Measurements from ENCODE around the gene TRIM24.

The TRIM24 gene

DNA sequence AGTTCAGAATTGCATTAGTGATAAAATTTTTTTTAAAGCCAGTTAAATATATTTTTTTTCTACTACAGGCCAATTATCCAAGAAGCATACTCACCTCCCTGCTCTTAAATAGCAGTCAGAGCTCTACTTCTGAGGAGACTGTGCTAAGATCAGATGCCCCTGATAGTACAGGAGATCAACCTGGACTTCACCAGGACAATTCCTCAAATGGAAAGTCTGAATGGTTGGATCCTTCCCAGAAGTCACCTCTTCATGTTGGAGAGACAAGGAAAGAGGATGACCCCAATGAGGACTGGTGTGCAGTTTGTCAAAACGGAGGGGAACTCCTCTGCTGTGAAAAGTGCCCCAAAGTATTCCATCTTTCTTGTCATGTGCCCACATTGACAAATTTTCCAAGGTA, 119.1 kb downstream of the TRIM24 start:
- DNase-seq (ENCODE audit: low read depth in 2 of 2), result no peak

DNA sequence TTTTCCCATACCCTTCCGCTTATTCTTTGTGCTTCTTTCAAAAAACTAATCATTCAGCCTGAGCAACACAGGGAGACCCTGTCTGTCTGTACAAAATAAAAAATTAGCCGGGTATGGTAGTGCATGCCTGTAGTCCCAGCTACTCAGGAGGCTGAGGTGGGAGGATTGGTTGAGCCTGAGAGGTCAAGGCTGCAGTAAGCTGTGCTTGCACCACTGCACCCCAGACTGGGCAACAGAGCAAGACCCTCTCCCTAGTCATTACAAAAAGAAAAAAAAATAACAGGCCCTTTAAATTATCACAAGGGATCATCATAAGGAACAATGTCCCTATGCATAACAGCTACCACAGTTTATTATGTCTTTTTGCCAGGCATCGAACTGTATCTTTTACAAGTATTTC, 119.6 kb downstream of the TRIM24 start:
- DNase-seq (ENCODE audit: low read depth in 2 of 2), result no peak

DNA sequence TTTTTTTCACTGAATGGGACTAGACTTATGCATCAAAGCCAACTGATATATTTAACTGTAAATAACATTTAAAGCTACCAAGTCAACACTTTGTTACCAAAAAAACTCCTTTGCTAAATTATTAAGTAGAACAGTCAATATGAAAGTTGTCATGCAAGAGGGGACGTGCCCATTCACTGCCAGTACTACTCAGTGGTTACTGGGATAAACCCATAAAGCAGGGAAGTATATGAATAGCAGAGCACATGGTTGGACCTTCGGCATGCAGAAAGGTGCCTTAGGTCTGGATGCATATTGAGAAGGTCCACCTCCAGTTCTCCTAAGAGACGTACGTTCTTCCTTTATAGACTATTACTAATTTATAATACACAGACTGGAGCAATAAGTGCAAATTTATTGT, 121.0 kb downstream of the TRIM24 start:
- no peak for DNase-seq (ENCODE audit: low read depth in 2 of 2)

DNA sequence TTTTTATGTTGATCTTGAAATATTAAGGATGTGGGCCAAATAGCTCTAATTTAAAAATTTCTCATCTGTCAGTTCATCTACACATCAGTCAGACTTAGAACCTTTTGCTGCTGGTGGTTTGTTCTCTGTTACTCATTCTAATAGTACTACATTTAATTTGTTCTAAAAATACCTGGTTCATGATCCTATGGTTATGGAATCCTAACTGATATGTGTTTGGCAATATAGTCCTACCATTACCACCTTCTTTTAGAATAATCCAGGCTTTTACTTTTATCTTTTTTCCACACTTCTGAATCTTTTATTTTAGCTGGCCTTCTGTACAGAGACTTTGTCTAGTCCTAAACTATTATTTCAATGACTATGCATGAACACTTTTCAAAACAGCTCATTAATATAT, 124.2 kb downstream of the TRIM24 start:
- DNase-seq (ENCODE audit: low read depth in 2 of 2), result no peak

DNA sequence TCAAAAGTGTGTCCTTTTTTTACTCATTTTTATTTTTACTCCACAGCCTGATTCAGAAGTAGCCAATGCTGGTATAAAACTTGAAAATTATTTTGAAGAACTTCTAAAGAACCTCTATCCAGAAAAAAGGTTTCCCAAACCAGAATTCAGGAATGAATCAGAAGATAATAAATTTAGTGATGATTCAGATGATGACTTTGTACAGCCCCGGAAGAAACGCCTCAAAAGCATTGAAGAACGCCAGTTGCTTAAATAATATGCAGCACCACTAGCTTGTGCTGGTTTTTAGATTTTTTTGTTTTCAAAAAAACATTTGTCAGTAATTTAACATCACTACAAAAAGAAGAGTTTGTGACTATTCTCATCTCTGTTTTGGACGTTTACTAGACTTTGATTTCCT, 124.6 kb downstream of the TRIM24 start:
- DNase-seq (ENCODE audit: low read depth in 2 of 2), result no peak

DNA sequence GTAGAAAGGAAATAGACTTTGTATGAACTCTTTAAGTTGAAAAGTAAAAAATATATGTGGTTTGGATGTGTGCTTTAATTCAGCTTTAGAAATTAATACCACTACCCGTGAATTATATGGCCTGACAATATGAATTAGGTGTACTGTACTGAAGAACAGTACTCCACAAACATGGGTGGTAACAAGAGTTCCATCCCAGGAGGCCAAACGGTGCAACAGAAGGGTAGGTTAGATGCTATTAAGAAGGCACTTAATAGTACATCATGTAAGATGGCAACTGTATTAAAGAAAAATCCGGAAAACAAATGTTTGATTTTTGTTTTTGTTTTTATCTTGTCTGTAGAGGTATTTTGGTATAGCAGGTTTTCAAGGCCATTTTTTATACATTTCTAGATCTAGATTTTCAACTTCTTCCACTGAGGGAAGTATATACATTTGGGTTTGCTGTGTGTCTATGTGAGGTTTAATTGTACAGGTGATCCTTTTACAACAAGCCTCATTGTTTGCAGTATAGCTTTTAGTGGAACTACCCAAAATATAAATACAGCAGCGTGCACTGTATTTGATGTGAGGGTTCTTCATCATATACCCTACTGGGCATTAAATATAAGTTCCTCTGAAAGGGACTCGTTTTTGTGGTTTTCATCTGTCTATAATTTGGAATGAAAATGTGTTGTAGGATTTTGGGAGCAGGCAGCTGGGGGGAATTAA, 125.4 kb downstream of the TRIM24 start:
- DNase-seq (ENCODE audit: low read depth in 2 of 2), result no peak

DNA sequence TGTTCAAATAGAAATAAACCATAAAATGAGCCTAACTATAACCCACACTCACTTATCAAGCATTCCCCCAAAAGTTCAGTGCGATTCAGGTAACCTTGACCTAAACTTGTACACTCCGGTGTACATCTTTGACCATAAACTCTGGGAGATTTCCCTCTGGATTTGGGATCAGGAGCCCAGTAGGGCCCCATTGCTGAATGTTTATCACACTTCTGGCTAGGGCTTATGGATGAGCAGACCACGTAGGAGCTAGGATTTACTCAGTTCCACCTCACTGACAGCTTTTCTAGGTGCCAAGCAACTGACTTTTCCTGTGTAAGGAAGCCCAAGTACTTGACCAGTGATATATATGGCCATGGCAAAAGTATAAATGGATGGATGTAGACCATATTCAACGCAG, 127.4 kb downstream of the TRIM24 start:
- no peak for DNase-seq (ENCODE audit: low read depth in 2 of 2)

DNA sequence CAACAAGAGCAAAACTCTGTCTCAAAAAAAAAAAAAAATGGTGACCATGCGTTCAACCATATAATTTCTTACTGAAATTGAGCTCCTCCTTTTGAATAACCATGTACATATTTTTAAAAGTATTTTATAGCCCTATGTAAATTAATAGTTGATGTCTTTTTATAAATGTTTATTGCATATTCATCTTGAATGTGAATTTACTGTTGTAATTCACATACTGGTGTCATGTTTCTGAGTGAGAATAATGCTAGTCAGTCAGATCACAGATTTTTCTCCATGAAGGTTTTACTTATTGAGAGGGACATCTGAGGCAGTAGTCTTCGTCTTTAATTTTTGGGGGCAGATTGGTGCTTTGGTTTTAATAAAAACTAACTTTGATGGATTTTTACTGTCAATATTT, 128.9 kb downstream of the TRIM24 start:
- no peak for DNase-seq (ENCODE audit: low read depth in 2 of 2)

DNA sequence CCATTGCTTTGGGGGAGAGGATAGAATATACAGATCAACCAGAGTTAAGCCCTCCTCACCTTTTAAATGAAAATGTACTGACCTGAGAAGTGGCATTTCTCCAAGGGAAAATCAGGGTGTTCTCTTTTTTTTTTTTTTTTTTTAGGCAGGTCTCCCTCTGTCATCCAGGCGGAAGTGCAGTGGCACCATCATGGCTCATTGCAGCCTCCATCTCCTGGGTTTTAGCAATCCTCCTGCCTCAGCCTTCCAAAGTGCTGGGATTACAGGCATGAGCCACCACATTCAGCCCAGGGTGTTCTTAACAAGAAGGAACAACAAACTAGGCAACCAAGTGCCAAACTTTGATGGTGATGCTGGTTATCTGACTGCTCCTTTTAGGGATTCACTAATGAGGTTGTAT, 130.1 kb downstream of the TRIM24 start:
- DNase-seq (ENCODE audit: low read depth in 2 of 2), result no peak

DNA sequence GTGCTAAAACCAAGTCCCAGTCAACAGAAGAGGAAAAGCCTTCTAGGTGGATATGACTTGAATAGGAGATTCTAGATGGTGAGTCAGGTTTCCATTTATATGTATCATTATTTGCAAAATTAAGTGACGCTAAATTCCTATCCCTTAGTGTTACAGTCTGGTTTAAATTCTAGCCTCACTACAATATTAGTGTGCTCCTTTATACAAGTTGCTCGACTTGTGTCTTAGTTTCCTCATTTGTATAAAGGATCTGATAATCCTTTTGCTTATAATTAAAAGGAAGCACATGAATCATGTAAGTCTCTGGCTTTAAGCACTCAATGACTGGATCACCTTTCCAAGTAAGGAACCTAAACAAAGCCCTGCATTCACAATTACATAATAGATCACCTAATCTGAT, 135.4 kb downstream of the TRIM24 start:
- no peak for DNase-seq (ENCODE audit: low read depth in 2 of 2)

DNA sequence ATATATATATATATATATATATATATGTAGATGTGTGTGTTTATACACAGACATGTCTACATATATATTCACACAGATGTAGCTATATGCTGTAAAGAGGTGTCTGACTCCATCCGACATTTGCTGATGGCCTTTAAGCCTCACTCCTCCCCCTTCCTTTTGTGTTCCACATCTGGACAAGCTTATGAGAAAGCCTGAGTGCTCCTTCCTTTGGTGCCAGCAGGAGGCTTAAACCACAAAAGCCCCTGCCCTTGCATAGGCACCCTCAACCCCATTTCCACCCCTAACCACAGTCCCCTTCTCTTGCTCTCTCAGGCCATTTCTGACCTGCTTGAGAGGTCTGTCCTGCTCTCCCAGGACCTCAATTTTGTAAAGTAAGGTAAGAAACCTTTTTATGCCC, 142.4 kb downstream of the TRIM24 start:
- no peak for DNase-seq (ENCODE audit: low read depth in 2 of 2)

DNA sequence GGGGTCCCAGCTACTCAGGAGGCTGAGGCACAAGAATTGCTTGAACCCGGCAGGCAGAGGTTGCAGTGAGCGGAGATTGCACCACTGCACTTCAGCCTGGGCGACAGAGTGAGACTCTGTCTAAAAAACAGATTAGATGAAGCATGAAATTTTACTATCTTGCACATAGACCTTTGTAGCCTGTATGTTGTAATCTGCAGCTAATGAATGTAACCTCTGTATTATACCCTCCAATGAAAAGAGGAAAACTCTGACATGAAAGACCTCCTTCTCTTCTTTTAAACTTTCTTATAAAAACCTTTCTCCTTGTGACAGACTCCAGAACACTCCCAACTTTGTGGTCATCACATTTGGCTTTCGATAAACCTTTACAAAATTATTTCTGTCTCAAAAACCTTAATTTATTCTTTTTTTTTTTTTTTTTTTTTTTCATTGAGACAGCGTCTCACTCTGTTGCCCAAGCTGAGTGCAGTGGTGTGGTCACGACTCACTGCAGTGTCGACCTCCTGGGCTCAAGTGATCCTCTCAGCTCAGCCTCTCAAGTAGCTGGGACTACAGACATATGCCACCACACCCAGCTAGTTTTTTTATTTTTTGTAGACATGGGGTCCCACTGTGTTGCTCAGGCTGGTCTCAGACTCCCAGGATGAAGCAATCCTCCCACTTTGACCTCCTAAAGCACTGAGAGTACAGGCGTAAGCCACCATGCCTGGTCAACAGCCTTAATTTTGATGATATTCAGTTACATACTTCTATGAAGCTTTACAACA, 143.7 kb downstream of the TRIM24 start:
- no peak for DNase-seq (ENCODE audit: low read depth in 2 of 2)

DNA sequence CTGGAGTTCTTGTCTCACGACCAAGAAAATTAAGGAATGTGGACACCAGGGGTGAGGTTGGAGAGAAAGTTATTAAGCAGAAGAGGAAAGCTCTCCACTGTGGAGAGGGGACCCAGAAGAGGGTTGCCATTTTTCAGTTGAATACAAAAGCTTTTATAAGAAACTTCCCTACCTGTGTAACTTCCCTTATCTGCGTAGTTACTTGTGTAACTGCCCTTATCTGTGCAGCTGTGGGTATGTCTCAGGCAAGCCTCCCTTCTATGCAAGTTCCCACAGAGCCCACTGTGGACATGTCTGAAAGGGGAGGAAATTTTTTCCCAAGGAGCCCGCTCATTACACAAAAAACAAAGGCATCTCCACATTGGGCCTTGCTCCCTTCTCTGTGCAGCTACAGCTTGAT, 146.2 kb downstream of the TRIM24 start:
- no peak for DNase-seq (ENCODE audit: low read depth in 2 of 2)

DNA sequence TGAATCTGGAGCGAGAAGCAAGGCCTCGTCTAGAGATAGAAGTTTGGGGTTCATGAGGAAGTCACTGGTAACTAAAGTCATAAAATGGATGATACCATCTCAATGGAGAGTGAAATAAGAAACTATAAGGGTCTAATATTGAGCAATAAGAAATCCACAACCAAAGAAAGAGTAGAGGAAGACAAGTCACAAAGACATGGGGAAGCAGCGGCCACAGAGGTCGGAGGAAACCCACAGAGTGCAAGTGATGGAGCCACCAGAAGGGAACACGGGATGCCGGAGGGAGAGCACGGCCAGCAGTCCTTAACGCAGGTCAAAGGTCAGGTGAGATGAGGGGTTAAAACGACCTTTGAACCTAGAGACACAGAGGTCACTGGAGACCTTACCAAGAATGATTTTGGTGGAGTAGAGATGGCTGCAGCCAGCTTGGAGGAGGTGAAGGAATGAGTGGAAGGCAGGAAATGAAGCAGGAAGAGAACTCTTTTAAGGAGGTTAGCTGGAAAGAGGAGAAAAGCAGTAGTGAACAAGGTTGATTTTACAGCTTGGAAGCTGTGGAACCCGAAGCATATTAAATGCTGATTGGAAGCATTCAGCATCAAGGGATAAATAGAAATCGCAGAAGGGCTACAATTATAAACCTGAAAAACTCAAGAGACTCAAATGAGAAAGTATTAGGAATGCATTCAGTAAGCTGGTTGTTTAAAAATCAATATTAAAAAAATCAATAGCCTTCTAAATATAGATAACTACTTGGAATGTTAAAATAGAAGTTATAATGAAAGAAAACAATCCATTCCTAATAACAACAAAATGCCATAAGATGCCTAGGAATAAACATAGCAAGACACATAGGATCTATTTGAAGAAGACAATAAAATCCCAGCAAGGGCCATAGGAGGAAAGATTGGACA, 147.4 kb downstream of the TRIM24 start:
- DNase-seq (ENCODE audit: low read depth in 2 of 2), result no peak

DNA sequence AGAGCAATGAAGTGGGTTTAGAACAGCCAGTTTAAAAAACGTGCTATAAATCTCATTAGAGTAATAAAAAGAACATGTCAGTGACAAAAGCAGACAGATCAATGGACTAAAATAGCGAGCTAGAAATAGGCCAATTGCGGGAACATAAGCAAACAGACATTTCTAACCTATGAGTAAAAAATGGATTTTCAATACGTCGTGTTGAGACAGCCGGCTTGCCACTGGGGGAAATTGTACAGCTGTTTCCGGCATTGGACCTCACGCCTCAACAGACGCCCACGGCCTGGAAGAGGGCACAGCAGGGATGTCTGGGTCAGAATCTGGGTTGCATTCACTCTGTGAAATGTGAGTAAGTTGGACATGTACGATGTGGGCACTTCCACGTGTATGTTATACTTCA, 148.2 kb downstream of the TRIM24 start:
- no peak for DNase-seq (ENCODE audit: low read depth in 2 of 2)

DNA sequence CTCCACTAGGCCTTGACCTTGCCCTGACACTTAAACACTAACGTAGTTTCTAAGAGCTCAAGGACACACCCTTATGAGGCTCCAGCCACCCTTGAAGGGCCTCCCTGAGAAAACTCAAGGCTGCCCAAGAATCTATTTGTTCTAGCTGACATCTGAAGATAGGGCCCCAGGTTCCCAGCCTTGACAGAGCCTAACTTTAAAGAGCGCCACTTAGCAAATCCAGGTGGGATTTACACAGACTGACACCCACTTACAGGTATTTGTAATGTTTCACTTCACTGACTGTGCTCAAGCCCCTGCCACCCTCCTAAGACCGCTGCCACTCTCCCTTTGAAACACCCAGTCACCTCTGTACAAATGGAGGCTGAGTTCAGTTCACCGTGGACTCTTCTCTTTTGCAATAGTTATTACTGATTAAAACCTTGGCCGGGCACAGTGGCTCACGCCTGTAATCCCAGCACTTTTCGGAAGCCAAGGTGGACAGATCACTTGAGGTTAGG, 150.7 kb downstream of the TRIM24 start:
- DNase-seq (ENCODE audit: low read depth in 2 of 2), result no peak

DNA sequence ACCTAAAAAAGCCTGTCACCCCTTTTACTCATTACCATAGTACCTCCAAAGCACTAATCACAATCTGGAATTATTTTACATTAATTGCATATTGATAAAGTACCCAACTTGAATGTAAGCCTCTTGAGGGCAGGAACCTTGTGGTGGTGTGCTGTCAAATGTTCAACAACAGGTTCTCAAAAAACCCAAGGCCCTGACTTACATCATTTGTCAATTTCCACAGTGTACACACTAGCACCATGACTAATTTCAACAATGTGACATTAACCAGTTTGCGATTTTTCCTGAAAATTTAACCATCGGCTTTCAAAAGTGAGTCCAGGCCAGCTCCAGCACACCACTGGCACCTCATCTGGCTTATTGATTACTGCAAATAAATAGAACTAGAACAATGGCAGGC, 153.6 kb downstream of the TRIM24 start:
- DNase-seq (ENCODE audit: low read depth in 2 of 2), result no peak

DNA sequence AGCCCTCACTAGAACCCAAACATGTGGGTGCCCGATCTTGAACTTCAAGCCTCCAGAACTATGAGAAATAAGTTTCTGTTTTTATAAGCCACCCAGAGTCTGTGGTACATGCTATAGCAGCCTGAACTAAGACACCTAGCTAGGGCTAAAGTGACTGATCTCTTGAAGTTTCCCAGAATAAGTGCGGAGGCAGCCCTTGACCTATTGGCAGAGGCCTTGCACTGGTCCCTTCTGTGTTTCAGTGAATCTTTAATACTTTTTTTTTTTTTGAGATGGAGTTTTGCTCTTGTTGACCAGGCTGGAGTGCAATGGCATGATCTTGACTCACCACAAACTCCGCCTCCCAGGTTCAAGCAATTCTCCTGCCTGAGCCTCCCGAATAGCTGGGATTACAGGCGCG, 156.0 kb downstream of the TRIM24 start:
- no peak for DNase-seq (ENCODE audit: low read depth in 2 of 2)

DNA sequence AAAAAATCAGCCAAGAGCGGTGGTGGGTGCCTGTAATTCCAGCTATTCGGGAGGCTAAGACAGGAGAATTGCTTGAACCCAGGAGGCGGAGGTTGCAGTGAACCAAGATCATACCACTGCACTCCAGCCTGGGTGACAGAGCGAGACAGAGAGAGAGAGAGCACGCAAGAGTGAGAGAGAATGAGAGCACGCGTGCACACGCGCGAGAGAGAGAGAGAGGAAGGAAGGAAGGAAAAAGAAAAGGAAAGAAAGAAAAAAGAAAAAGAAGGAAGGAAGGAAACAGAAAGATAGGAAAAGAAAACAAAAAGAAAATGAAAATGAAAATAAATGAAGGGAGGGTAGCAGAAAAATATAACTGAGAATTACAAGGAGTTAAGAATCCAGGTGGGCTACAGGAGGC, 158.4 kb downstream of the TRIM24 start:
- no peak for DNase-seq (ENCODE audit: low read depth in 2 of 2)

DNA sequence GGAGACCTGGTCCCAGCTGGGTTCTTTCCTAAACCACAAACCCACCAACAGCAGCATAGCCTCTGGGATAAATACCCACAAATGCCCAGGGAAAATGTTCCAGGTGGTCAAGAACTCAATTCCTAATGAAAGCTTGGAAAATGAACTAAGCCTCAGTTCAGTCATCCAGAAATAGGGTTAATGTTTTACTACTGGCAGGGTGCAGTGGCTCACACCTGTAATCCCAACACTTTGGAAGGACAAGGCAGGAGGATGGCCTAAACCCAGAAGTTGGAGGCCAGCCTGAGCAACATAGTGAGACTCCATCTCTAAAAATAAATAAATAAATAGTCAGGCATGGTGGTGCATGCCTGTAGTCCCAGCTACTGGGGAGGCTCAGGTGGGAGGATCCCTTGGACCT, 158.9 kb downstream of the TRIM24 start:
- DNase-seq (ENCODE audit: low read depth in 2 of 2), result no peak

DNA sequence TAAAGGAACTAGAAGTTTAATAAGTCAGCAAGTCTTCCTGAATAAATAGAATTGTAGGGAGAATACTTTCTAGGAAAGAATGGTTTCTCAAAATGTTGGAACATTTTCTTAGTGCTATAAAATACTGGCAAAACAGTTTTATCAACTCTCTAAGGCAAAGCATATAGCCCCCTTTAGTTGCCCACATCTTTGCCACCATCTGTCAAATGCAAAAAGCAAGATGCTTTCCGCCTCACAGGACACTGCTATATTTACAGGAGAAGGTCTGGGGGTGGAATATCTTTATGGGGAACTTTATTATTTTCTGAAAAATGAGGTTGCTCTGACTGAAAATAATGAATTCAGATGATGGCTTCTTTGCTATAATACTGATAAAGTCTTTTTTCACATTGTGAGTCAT, 162.8 kb downstream of the TRIM24 start:
- DNase-seq (ENCODE audit: low read depth in 2 of 2), result no peak

DNA sequence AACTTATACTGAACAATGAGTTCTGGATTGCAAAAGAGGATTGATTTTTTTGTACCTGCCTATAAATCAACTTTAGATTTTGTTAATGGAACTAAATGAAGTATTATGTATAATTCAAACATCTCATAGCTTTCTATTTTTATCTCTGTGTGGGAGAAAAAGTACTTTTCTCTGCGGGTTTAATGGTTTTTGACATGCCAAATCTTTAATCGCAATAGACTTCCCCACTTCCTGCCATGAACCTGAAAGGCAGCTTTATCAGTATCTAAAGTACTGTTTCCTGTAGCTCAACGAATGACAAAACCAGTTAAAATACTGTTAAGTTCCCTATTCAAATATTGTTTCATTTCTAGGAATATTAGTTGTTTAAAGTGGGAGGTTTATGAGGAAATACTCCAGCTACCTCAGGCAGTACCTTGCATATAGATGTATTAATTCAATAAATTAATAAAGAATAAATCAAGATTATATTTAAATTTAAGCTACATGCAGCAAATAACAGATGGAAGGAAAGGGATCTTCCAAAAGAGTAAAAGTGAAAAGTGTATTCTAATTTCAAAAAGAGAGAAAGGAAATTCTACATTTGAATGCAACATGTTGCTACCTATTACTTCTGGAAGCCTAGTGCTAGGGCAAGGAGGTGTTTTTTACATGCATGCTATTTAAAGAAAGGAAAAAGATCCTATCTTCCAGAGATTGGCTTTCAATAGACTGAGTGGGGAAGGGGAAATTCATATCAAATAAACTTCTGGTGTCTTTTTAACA, 165.2 kb downstream of the TRIM24 start:
- DNase-seq (ENCODE audit: low read depth in 2 of 2), result no peak
